H1 (cell line): Measurements from ENCODE around the gene SRSF9. TPM values are rescaled to one million over a fixed set of nuclear protein-coding genes. Genes with fewer than 3 reads are reported as not detected.

Experiments
- CTCF ChIA-PET: fragments of 300-600 bp; sonication (Branson Sonifier 250); formaldehyde crosslinking; loops from one replicate; lab custom pipeline; 2021; ENCODE audit not compliant: partially characterized antibody; lab: Charles Lee
- POLR2A ChIA-PET: fragments of 300-600 bp; sonication (Branson Sonifier 250); formaldehyde crosslinking; loops from one replicate; lab custom pipeline; 2021; ENCODE audit warnings: inconsistent platforms; ENCODE audit not compliant: partially characterized antibody; lab: Charles Lee
- DNase-seq, 2 experiments: peaks; one replicate each; pipeline versions ENCODE4 v3.0.0 to v3.0.0-alpha.2; 2010 to 2022; ENCODE audit warnings: low spot score in 2 of 2, low read depth in 1 of 2, mixed read lengths in 1 of 2
- FAIRE-seq: peaks from 2 replicates; lab custom pipeline; 2011; peaks lifted over from hg19 to GRCh38; lab: Jason Lieb, UNC
- H2AFZ ChIP-seq: 2 replicates; pipeline ENCODE4 v1.8.1; 2012; ENCODE audit warnings: low read length, inconsistent platforms
- H2AK5ac ChIP-seq: 2 replicates; pipeline ENCODE4 v1.6.1; 2013; ENCODE audit warnings: low read depth, low read length
- H2BK120ac ChIP-seq: replicated peaks from 2 replicates; pipeline ENCODE3; 2013; ENCODE audit warnings: low read depth, low read length, inconsistent platforms
- H2BK12ac ChIP-seq: 2 replicates; pipeline ENCODE4 v1.6.1; 2013; ENCODE audit warnings: low read depth, low read length
- H2BK15ac ChIP-seq: 2 replicates; pipeline ENCODE4 v1.6.1; 2013; ENCODE audit warnings: low read length
- H2BK20ac ChIP-seq: 2 replicates; pipeline ENCODE4 v1.6.1; 2013; ENCODE audit warnings: low read length
- H2BK5ac ChIP-seq: 2 replicates; pipeline ENCODE4 v1.6.1; 2013; ENCODE audit warnings: low read depth, low read length
- H3K14ac ChIP-seq: 2 replicates; pipeline ENCODE4 v1.6.1; 2013; ENCODE audit warnings: inconsistent platforms; ENCODE audit not compliant: insufficient read length
- H3K18ac ChIP-seq: 2 replicates; pipeline ENCODE4 v1.6.1; 2013; ENCODE audit warnings: low read length; ENCODE audit errors: extremely low read depth
- H3K23ac ChIP-seq: 2 replicates; pipeline ENCODE4 v1.6.1; 2013; ENCODE audit warnings: inconsistent platforms; ENCODE audit not compliant: insufficient read length
- H3K23me2 ChIP-seq: 2 replicates; pipeline ENCODE4 v1.6.1; 2013; ENCODE audit warnings: low read depth, low read length
- H3K27ac ChIP-seq: 2 replicates; pipeline ENCODE4 v1.6.1; 2011; ENCODE audit warnings: low read depth, low read length, inconsistent platforms
- H3K27me3 ChIP-seq, 4 experiments: replicated peaks in 1 of 4; 1 replicate in 1 of 4; 2 replicates in 3 of 4; pipeline versions ENCODE4 v1.6.1 to v1.8.1; 2011 to 2013; ENCODE audit warnings: low read length in 3 of 4, mild to moderate bottlenecking in 3 of 4, inconsistent platforms in 2 of 4, mixed read lengths in 2 of 4, moderate library complexity in 1 of 4; ENCODE audit not compliant: control insufficient read depth in 3 of 4, insufficient read depth in 3 of 4; ENCODE audit errors: extremely low read depth in 1 of 4
- H3K36me3 ChIP-seq, 4 experiments: 2 replicates each; pipeline versions ENCODE4 v1.6.1 to v1.8.1; 2011 to 2013; ENCODE audit warnings: mild to moderate bottlenecking in 4 of 4, low read length in 3 of 4, moderate library complexity in 2 of 4, control low read depth in 1 of 4, inconsistent platforms in 1 of 4; ENCODE audit not compliant: insufficient read depth in 4 of 4, control insufficient read depth in 2 of 4
- H3K4ac ChIP-seq: replicated peaks from 2 replicates; pipeline ENCODE3; 2013; ENCODE audit warnings: low read length, low read depth, mixed read lengths, inconsistent platforms; ENCODE audit not compliant: insufficient read length
- H3K4me1 ChIP-seq, 4 experiments: replicated peaks in 1 of 4; 1 replicate in 1 of 4; 2 replicates in 3 of 4; pipeline versions ENCODE4 v1.6.1 to v1.8.1; 2011 to 2013; ENCODE audit warnings: low read length in 3 of 4, inconsistent platforms in 2 of 4, mixed read lengths in 1 of 4; ENCODE audit not compliant: insufficient read depth in 4 of 4, control insufficient read depth in 3 of 4
- H3K4me2 ChIP-seq, 2 experiments: 2 replicates each; pipeline versions ENCODE4 v1.6.1 to v1.8.1; 2011 to 2013; ENCODE audit warnings: low read depth in 2 of 2, low read length in 2 of 2, control low read depth in 1 of 2, inconsistent platforms in 1 of 2, mild to moderate bottlenecking in 1 of 2; ENCODE audit not compliant: insufficient read depth in 1 of 2
- H3K4me3 ChIP-seq, 4 experiments: fragments of 200-600, 300-600 bp in 1 of 4; sonication (generic), shearing (Covaris generic), sonication (Bioruptor Twin) in 1 of 4; 2 replicates each; pipeline versions ENCODE4 v1.5.1 to v1.8.1; 2011 to 2016; ENCODE audit warnings: low read length in 4 of 4, low read depth in 3 of 4, control low read depth in 2 of 4, inconsistent platforms in 2 of 4, mild to moderate bottlenecking in 2 of 4, mixed read lengths in 1 of 4, moderate library complexity in 1 of 4; ENCODE audit not compliant: insufficient read depth in 2 of 4; ENCODE audit errors: extremely low read depth in 1 of 4
- H3K56ac ChIP-seq: replicated peaks from 2 replicates; pipeline ENCODE3; 2013; ENCODE audit warnings: low read depth, mild to moderate bottlenecking, mixed read lengths, low read length, inconsistent platforms; ENCODE audit not compliant: insufficient read length
- H3K79me1 ChIP-seq: 2 replicates; pipeline ENCODE4 v1.6.1; 2013; ENCODE audit warnings: low read depth, low read length, control low read depth
- H3K79me2 ChIP-seq, 2 experiments: 2 replicates each; pipeline versions ENCODE4 v1.6.1 to v1.8.1; 2012 to 2013; ENCODE audit warnings: low read length in 2 of 2, mild to moderate bottlenecking in 2 of 2, inconsistent platforms in 1 of 2; ENCODE audit not compliant: insufficient read depth in 2 of 2, control insufficient read depth in 1 of 2
- H3K9ac ChIP-seq, 4 experiments: replicated peaks in 1 of 4; 1 replicate in 1 of 4; 2 replicates in 3 of 4; pipeline versions ENCODE4 v1.6.1 to v1.8.1; 2011 to 2013; ENCODE audit warnings: low read depth in 3 of 4, low read length in 3 of 4, control low read depth in 2 of 4, mild to moderate bottlenecking in 2 of 4, moderate library complexity in 2 of 4, inconsistent platforms in 1 of 4; ENCODE audit errors: extremely low read depth in 1 of 4
- H3K9me3 ChIP-seq, 2 experiments: 2 replicates each; pipeline versions ENCODE4 v1.6.1 to v1.8.1; 2012 to 2013; ENCODE audit warnings: mild to moderate bottlenecking in 2 of 2, moderate library complexity in 2 of 2, control low read depth in 1 of 2, inconsistent platforms in 1 of 2, low read depth in 1 of 2, low read length in 1 of 2, mixed read lengths in 1 of 2; ENCODE audit not compliant: insufficient read depth in 2 of 2
- H4K20me1 ChIP-seq, 2 experiments: replicated peaks in 1 of 2; 2 replicates each; pipeline versions ENCODE3 to v1.8.1; 2011 to 2013; ENCODE audit warnings: inconsistent platforms in 2 of 2, low read length in 2 of 2, mild to moderate bottlenecking in 1 of 2; ENCODE audit not compliant: insufficient read depth in 2 of 2, control insufficient read depth in 1 of 2
- H4K5ac ChIP-seq: 2 replicates; pipeline ENCODE4 v1.6.1; 2013; ENCODE audit warnings: low read length, low read depth, mixed read lengths, inconsistent platforms; ENCODE audit not compliant: insufficient read length
- H4K8ac ChIP-seq: 2 replicates; pipeline ENCODE4 v1.8.0; 2013; ENCODE audit warnings: mild to moderate bottlenecking, moderate library complexity, low read length, inconsistent platforms; ENCODE audit not compliant: insufficient read depth; ENCODE audit errors: extremely low read depth
- H4K91ac ChIP-seq: replicated peaks from 2 replicates; pipeline ENCODE3; 2013; ENCODE audit warnings: low read length, mixed read lengths, inconsistent platforms; ENCODE audit not compliant: insufficient read length
- BCL11A ChIP-seq, 2 experiments: IDR thresholded peaks; one replicate each; pipeline ENCODE4 v1.6.1; 2011; ENCODE audit warnings: low read depth in 2 of 2, low read length in 2 of 2, mild to moderate bottlenecking in 2 of 2
- CHD1 ChIP-seq: IDR thresholded peaks from 2 replicates; pipeline ENCODE4 v1.6.1; 2012; ENCODE audit warnings: low read depth, low read length, improper control_type of control experiment
- JUND ChIP-seq: IDR thresholded peaks from 2 replicates; pipeline ENCODE4 v1.6.1; 2011; ENCODE audit warnings: mild to moderate bottlenecking, improper control_type of control experiment, low read length
- POU5F1 ChIP-seq: IDR thresholded peaks from 2 replicates; pipeline ENCODE4 v1.6.1; 2011; ENCODE audit warnings: low read depth, mild to moderate bottlenecking, low read length, moderate library complexity
- RAD21 ChIP-seq, 2 experiments: IDR thresholded peaks in 1 of 2; conservative IDR thresholded peaks in 1 of 2; 2 replicates each; pipeline ENCODE4 v1.6.1; 2011; ENCODE audit warnings: low read depth in 2 of 2, low read length in 2 of 2, improper control_type of control experiment in 1 of 2, inconsistent platforms in 1 of 2, mild to moderate bottlenecking in 1 of 2, moderate library complexity in 1 of 2
- RFX5 ChIP-seq: IDR thresholded peaks from 2 replicates; pipeline ENCODE4 v1.6.1; 2011; ENCODE audit warnings: low read depth, low read length, improper control_type of control experiment, borderline replicate concordance
- TAF1 ChIP-seq: IDR thresholded peaks from 2 replicates; pipeline ENCODE4 v1.6.1; 2011; ENCODE audit warnings: mild to moderate bottlenecking, low read depth, low read length
- TEAD4 ChIP-seq: IDR thresholded peaks from 2 replicates; pipeline ENCODE4 v1.6.1; 2012; ENCODE audit warnings: low read depth, low read length, inconsistent platforms, mixed read lengths
- USF2 ChIP-seq: IDR thresholded peaks from 2 replicates; pipeline ENCODE4 v1.6.1; 2011; ENCODE audit warnings: low read length, improper control_type of control experiment
- WGBS, 2 experiments: shearing (Covaris generic) in 1 of 2; methylation state at CpG; one replicate each; pipeline versions ENCODE4 v1.1.6 to v1.1.7; 2013 to 2015; ENCODE audit warnings: low lambda C conversion rate in 2 of 2, mixed read lengths in 2 of 2, inconsistent platforms in 1 of 2, low coverage in 1 of 2, missing lambda C conversion rate in 1 of 2; ENCODE audit not compliant: insufficient replicate concordance in 2 of 2, insufficient coverage in 1 of 2, insufficient read length in 1 of 2; ENCODE audit errors: extremely low coverage in 1 of 2, missing lambda C conversion rate in 1 of 2; 5-methylcytosine and 5-hydroxymethylcytosine counted together
- polyA plus RNA-seq, 7 experiments: library from polyadenylated mRNA; depleted of rRNA in 3 of 7; stranded (reverse) in 5 of 7; unstranded in 2 of 7; fragments of >200 nt in 5 of 7; fragments of 200-250 nt in 2 of 7; gene quantifications; 1 replicate in 5 of 7; 2 replicates in 1 of 7; 4 replicates in 1 of 7; pipeline versions ENCODE4 v1.2.1 to v1.2.3, GENCODE V29; 2011 to 2013; ENCODE audit warnings: missing spikeins in 2 of 7, mixed read lengths in 2 of 7
- total RNA-seq: library from RNA; stranded (reverse); fragmentation: NEBNext Ultra II Directional; extraction: Animal tissue kit (Norgen Biotek cat#: 25700); gene quantifications from 2 replicates; pipeline ENCODE4 v1.2.1, GENCODE V29; 2021

The SRSF9 gene
- total and polyA plus RNA-seq, 2 of the 8 experiments (the other 6 are each of a cell fraction or from before 2014, with no cell fraction given) = 172 to 304 TPM

DNA sequence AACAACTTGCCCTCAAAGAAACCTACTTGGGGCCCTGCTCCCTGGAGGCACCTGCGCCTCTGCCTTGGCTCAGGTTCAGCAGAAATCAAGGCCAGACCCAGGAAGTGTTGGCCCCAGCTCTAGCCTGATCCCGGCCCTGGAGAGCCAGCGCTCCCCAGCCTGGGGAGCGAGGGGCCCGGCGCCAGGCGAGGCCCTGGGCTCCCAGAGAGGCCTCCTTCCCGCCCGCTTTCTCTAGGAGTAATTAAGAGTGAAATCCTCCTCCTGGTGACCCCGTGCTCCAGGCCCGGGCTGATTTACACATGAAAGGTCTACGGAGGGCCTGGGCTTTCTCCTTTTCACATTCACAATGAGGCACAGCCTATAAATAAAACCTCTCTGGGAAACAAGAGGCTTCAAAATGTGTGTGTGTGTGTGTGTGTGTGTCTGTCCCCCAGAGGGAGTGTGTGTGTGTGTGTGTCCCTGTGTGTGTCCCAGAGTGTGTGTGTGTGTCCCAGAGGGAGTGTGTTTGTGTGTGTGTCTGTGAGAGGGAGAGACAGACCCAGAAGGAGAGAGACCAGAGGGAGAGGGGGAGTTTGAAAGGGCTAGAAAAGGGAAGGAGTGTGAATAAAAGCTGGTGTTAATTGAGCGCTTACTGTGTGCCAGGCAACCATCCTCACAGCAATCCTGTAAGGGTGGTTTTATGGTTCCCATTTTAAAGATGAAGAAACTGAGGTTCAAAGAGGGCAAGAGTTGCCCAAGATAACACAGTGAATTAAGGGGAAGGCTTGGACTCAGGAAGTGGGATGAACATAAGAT is 55.5 kb downstream of the SRSF9 start:
- Histone ChIP-seq H3K79me1 (no peaks in the 10 kb centered on the region), H3K23ac (no peak overlapping the region), H3K79me2 (no peaks in the 10 kb centered on the region), H2BK20ac (peak overlapping the region; percentile 98; the same call in 1 of the 2 replicates), H3K4me3 (peak overlapping the region in 3 of 4 experiments; percentile 6 to 36 (median 23); a peak in 4 of 8 replicates), H2BK15ac (no peak overlapping the region), H3K27me3 (no peaks in the 10 kb centered on the region), H3K23me2 (no peaks in the 10 kb centered on the region), H3K18ac (peak overlapping the region; percentile 93), H3K27ac (peak overlapping the region; percentile 70; the same call in 1 of the 2 replicates), H2BK120ac (peak overlapping the region; percentile 94), H3K4me1 (peaks cover 0 to 10% (median 6%) of the 10 kb centered on the region in 4 experiments; a peak in 3 of 7 replicates), H3K4me2 (peak overlapping the region; percentile 16 to 60), H2AFZ (no peak overlapping the region), H2AK5ac (no peak overlapping the region), H3K9me3 (no peaks in the 10 kb centered on the region), H3K36me3 (no peaks in the 10 kb centered on the region), H3K14ac (no peak overlapping the region), H3K9ac (peak overlapping the region in 3 of 4 experiments; percentile 12 to 42 (median 37); a peak in 2 of 7 replicates), H4K8ac (peak overlapping the region; percentile 95; the same call in 1 of the 2 replicates), H2BK5ac (peak overlapping the region; percentile 92), H4K20me1 (no peaks in the 10 kb centered on the region), H4K5ac (peak overlapping the region; percentile 93), H2BK12ac (peak overlapping the region; percentile 88), H4K91ac (peak overlapping the region; percentile 89), H3K56ac (no peak overlapping the region), H3K4ac (no peak overlapping the region)
- POLR2A ChIA-PET = interaction anchor here (0.7 to 3.4 kb wide), 12 partner anchors 10 to 186 kb away, joined by 3 to 16 read pairs (median 8); partner anchors contain the start of gene RNU4-2
- CTCF ChIA-PET = interaction anchor here (0.7 to 3.0 kb wide), 9 partner anchors 9 to 57 kb away, joined by 3 to 27 read pairs (median 4); no protein-coding TSS in a partner anchor
- WGBS, 2 experiments = 6% methylated on average over 13 of the region's 13 CpGs; no CpG with 5 or more reads in 1 of the 2 experiments
- FAIRE-seq = peak; percentile 99
- DNase-seq = peak; percentile 80 to 89
- TF ChIP-seq TAF1 (peak; percentile 93), RAD21 (IDR thresholded peaks at IDR 0.05 in 1 of 2, conservative IDR thresholded peaks at IDR 0.05 in 1 of 2; ENCODE audit: low read depth in 2 of 2, low read length in 2 of 2) (peak; percentile 1 to 14; a peak in 2 of 4 replicates), CHD1 (no peak), TEAD4 (0 out of 2 replicates have a peak, but pooled peaks have one; percentile 27), BCL11A (IDR thresholded peaks at IDR 0.05; ENCODE audit: low read depth in 2 of 2, low read length in 2 of 2) (no peak), JUND (no peak), POU5F1 (0 out of 2 replicates have a peak, but pooled peaks have one; percentile 21), USF2 (0 out of 2 replicates have a peak, but pooled peaks have one; percentile 37), RFX5 (no peak)
